22Rv1 (cell line): Measurements from ENCODE around the gene AQP1.

Experiments
- ZFX ChIP-seq: fragments of 450-650 bp; IDR thresholded peaks from 2 replicates; pipeline ENCODE4 v1.6.1; 2017; ENCODE audit warnings: antibody characterized with exemption, borderline replicate concordance
- TF ChIP-seq, protein P1 (sequence below): fragments of 450-650 bp; IDR thresholded peaks from 2 replicates; pipeline ENCODE4 v1.5.1; 2017; ENCODE audit warnings: mild to moderate bottlenecking

- TF ChIP-seq, protein P1, sequence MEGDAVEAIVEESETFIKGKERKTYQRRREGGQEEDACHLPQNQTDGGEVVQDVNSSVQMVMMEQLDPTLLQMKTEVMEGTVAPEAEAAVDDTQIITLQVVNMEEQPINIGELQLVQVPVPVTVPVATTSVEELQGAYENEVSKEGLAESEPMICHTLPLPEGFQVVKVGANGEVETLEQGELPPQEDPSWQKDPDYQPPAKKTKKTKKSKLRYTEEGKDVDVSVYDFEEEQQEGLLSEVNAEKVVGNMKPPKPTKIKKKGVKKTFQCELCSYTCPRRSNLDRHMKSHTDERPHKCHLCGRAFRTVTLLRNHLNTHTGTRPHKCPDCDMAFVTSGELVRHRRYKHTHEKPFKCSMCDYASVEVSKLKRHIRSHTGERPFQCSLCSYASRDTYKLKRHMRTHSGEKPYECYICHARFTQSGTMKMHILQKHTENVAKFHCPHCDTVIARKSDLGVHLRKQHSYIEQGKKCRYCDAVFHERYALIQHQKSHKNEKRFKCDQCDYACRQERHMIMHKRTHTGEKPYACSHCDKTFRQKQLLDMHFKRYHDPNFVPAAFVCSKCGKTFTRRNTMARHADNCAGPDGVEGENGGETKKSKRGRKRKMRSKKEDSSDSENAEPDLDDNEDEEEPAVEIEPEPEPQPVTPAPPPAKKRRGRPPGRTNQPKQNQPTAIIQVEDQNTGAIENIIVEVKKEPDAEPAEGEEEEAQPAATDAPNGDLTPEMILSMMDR = no peak
- TF ChIP-seq ZFX = no peak
These were observed 6.3 kb upstream of the AQP1 start for GRCh38 chr7:30905078-30906012.
